HG03432 (cell line): Measurements from ENCODE around the gene IL34.
"Not testable (repeated sequence)": the region's sequence is repeated elsewhere in the genome, so short reads cannot be mapped to it uniquely, and the experiment has no call there.

Source experiments
- ATAC-seq: cut with Tn5 transposase; IDR thresholded peaks from one replicate; pipeline ENCODE4 v1.9.1; 2021; ENCODE audit warnings: mild to moderate bottlenecking, moderate library complexity; ENCODE audit not compliant: unreplicated experiment

Gene IL34

GRCh38 chr16:70646260-70647241 lies at the start of gene IL34:
IL34 (plus strand) TSS chr16:70646559; CDS start chr16:70646948, 389 bp downstream.
- no peak for ATAC-seq

DNA sequence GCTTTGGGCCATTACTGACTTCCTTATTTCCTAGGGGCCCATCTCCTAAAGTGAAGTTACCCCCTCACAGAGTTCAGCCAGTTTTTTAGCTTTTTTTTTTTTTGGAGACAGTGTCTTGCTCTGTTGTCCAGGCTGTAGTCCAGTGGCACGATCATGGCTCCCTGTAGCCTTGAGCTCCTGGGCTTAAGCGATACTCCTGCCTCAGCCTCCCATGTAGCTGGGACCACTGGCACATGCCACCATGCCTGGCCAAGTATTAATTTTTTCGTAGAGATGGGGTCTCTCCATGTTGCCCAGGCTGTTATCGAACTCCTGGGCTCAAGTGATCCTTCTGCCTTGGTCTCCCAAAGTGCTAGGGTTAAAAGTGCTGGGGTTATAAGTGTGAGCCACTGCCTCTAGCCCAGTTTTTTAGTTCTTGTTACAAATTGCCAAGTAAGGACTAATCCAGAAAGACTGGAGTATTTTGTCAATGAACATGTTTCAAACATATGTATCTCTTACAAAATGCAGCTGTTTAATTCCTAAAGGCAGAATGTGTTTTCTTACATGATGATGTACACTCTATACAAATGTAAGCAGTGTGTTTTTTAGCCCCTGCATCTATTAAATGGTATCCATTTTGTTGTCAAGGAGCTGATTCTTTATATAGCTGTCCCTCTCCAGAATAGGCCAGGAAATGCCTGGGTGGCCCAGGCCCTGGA lies 49.1 kb upstream of the IL34 start:
- ATAC-seq, result no peak

- no peak for ATAC-seq
These were observed 47.3 kb upstream of the IL34 start for GRCh38 chr16:70598937-70599503.

DNA sequence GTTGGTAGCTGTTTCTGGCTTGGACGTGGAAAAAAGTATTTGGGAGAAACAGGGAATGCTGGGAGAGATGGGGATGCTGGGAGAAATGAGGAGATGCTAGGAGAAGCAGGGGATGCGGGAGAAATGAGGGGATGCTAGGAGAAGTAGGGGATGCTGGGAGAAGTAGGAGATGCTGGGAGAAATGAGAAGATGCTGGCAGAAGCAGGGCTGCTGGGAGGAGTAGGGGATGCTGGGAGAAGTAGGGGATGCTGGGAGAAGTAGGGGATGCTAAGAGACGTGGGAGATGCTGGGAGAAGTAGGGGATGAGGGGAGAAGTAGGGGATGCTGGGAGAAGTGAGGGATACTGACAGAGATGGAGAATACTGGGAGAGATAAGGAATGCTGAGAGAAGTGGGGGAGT lies 45.6 kb upstream of the IL34 start:
- ATAC-seq, result no peak

GRCh38 chr16:70601576-70602575 lies 44.5 kb upstream of the IL34 start:
- ATAC-seq, result no peak

GRCh38 chr16:70602831-70603230 lies 43.5 kb upstream of the IL34 start:
- no peak for ATAC-seq

- no peak for ATAC-seq
These were observed 41.7 kb upstream of the IL34 start for GRCh38 chr16:70604407-70605282.

- no peak for ATAC-seq
These were observed 41.1 kb upstream of the IL34 start for GRCh38 chr16:70605283-70605657.

GRCh38 chr16:70608521-70608920 lies 37.8 kb upstream of the IL34 start:
- ATAC-seq, result no peak

DNA sequence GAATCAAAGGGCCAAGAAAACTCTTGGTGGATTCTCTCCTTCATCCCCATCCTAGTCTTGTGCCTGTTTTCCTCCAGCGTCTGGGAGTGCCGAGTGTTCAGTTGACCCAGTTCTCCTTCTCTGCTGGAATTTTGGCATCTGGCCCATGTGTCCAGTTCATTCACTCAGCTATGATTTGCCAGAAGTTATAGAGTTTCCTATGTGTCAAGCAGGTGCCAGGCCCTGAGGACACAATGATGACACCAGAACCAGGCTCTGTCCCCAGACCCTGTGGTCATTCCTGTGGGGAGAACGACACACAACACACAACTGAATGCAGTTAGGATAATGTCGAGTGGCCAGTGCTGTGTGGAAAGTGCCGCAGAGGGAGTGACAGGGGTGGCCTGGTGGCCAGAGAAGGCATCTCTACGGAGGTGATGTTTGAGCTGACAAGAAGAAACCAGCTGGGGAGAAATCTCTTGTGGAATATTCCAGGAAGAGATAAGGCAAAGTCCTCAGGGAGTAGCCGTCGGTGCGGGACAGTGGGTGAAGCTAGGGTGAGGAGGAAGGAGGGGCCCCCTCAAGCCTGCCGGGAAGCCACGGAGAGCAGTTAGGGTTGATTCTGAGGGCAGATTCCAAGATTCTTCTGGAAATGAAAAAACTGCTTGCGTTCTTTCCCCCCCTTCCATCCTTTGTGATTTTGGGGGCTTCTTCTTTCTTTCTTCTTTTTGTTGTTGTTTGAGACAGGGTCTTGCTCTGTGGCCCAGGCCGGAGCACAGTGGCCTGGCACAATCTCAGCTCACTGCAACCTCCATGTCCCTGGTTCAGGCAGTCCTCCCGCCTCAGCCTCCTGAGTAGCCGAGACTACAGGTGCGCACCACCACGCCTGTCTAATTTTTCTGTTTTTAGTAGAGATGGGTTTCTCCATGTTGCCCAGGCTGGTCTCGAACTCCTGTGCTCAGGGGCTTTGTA lies 35.8 kb upstream of the IL34 start:
- ATAC-seq, result no peak

DNA sequence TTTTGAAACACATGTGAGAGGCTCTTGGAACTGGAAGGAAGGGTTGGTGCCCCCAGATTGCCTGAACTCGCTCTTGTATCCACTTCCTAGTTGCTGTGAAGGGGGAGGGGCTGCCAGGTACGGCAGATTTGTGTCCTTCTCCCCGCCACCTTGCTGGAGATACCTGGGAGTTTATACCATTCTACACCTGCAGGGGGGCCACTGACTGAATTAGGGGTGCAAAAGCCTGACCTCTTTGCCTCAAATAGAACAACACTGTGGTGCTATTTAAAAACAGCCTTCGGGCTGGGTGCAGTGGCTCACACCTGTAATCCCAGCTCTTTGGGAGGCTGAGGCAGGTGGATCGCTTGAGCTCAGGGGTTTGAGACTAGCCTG lies 35.1 kb upstream of the IL34 start:
- no peak for ATAC-seq

GRCh38 chr16:70611785-70612303 lies 34.5 kb upstream of the IL34 start:
- no peak for ATAC-seq

- no peak for ATAC-seq
These were observed 33.4 kb upstream of the IL34 start for GRCh38 chr16:70612931-70613330.

DNA sequence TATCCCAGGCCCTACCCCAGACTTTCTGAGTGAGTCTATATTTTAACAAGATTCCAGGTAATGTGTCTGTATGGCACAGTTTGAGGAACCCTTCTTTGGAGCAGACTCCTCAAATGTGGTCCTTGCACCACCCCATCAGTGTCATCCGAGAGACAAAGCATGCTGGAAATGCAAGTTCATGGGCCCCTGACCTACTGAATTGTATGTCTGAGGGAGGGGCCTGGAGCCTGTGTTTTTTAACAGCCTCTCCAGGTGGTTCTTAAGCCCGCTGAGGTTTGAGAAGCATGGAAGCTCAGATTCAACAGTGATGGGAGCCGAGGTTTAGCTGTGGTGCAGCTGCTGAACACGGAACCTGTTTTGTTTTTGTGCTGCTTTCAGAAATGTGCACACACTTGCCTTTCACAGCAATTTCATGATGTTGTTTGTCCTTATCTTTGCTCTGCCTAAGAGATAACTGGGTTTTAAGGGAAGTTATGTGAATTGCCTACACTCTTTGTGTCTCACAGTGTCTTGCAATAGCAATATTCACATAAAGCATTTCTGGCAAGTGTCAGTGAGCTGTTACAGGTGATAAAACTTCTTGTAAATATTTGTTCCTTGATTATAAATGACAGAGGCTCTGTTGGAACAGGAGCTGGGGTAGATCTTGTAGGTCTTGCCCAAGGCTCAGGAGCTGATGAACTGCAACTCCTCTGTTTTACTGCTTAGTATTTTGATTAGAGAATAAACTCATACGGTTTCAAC lies 32.0 kb upstream of the IL34 start:
- ATAC-seq, result no peak

DNA sequence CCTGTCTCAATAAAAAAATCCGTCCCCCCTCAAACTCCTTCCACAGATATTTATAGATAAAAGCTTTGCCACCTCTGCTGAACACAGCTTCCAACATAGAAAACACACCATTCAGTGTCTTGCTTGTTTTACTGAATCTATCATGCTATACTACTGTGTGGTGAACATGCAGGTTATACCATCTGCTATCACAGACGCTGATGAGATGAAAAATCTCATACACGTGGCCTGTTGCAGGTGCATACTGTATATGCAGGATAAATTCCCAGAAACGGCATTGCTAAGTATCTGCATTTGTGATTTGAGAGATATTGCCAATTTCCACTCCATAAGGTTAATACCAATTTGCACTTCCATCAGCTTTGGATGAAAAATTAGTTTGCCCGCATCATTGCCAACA lies 30.4 kb upstream of the IL34 start:
- no peak for ATAC-seq

DNA sequence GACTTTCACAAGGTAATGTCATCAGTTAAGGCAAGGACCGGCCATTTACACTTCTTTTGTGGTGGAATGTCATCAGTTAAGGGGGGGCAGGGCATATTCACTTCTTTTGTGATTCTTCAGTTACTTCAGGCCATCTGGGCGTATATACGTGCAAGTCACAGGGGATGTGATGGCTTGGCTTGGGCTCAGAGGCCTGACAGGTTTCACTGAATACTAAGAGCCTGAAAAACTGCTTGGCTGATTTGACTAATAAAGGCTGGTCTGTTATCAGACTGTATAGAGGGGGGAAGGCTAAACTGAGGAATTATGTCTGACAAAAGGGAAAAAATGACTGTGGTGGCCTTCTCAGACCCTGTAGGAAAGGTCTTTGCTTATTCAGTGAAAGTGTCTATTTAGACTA lies 24.5 kb upstream of the IL34 start:
- not testable (repeated sequence) for ATAC-seq

GRCh38 chr16:70627696-70628095 lies 18.7 kb upstream of the IL34 start:
- no peak for ATAC-seq
